HCT116 (cell line): ENCODE results near the gene P4HA2. TPM values are rescaled to one million over a fixed set of nuclear protein-coding genes. Genes with fewer than 3 reads are reported as not detected.

ENCODE experiments used
- ATAC-seq: fragments of 200-7000 bp; cut with Tn5 transposase; 2 replicates; pipeline ENCODE4 v1.9.1; 2020; ENCODE audit warnings: mild to moderate bottlenecking, moderate library complexity
- BruUV-seq: library from RNA; stranded (reverse); fragments of 400-500 nt; replicated peaks from 2 replicates; lab custom pipeline; 2021; lab: Mats Ljungman, UMichigan
- CTCF ChIA-PET: fragments of 300-600 bp; sonication (Branson Sonifier 250); formaldehyde crosslinking; loops from one replicate; lab custom pipeline; 2021; ENCODE audit warnings: antibody characterized with exemption; lab: Charles Lee
- POLR2A ChIA-PET: fragments of 300-600, 350-600 bp; sonication (Branson Sonifier 250); formaldehyde crosslinking; loops from one replicate; lab custom pipeline; 2021; ENCODE audit warnings: antibody characterized with exemption; lab: Charles Lee
- RAD21 ChIA-PET, 2 experiments: fragments of 300-600 bp; sonication (Branson Sonifier 250); formaldehyde crosslinking; loops; one replicate each; lab custom pipeline; 2023; ENCODE audit warnings: low total read pairs in 2 of 2; ENCODE audit not compliant: uncharacterized antibody in 2 of 2, unreplicated experiment in 2 of 2, low non-redundant PET in 1 of 2; lab: Charles Lee
- DNase-seq: peaks from one replicate; pipeline ENCODE4 v3.0.0-alpha.2; 2010; ENCODE audit warnings: low read depth, low spot score
- H2AFZ ChIP-seq: fragments of 200-600 bp; shearing (Covaris generic), sonication (generic); 2 replicates; pipeline ENCODE4 v1.6.1; 2017; ENCODE audit warnings: low read depth, mixed run types, mixed read lengths, antibody characterized with exemption, low read length; ENCODE audit not compliant: poor library complexity, severe bottlenecking
- H3K27ac ChIP-seq: 2 replicates; pipeline ENCODE4 v1.5.1; 2012; ENCODE audit warnings: low read depth, low read length
- H3K27me3 ChIP-seq: fragments of 200-600 bp; sonication (generic); 2 replicates; pipeline ENCODE4 v1.6.1; 2016; ENCODE audit warnings: mixed run types, low read length, mixed read lengths; ENCODE audit not compliant: insufficient read depth
- H3K36me3 ChIP-seq, 2 experiments: fragments of 200-500 bp in 1 of 2; fragments of 200-600 bp in 1 of 2; sonication (Bioruptor generic) in 1 of 2; sonication (generic) in 1 of 2; 2 replicates each; pipeline versions ENCODE4 v1.5.1 to v1.6.1; 2014 to 2016; ENCODE audit warnings: low read length in 2 of 2, inconsistent platforms in 1 of 2, mixed read lengths in 1 of 2, mixed run types in 1 of 2; ENCODE audit not compliant: insufficient read depth in 2 of 2, control insufficient read depth in 1 of 2
- H3K4me1 ChIP-seq, 2 experiments: fragments of 200-600 bp in 1 of 2; sonication (generic) in 1 of 2; 2 replicates each; pipeline versions ENCODE4 v1.5.1 to v1.6.1; 2012 to 2017; ENCODE audit warnings: low read length in 2 of 2, inconsistent platforms in 1 of 2, mild to moderate bottlenecking in 1 of 2, mixed read lengths in 1 of 2, mixed run types in 1 of 2, moderate library complexity in 1 of 2; ENCODE audit not compliant: insufficient read depth in 2 of 2, control insufficient read depth in 1 of 2
- H3K4me2 ChIP-seq: fragments of 200-600 bp; sonication (generic); 2 replicates; pipeline ENCODE4 v1.6.1; 2017; ENCODE audit warnings: mixed run types, low read length, mixed read lengths
- H3K4me3 ChIP-seq, 2 experiments: fragments of 200-600 bp in 1 of 2; sonication (generic) in 1 of 2; replicated peaks in 1 of 2; 2 replicates each; pipeline ENCODE4 v1.5.1; 2011 to 2016; ENCODE audit warnings: low read length in 2 of 2, control low read depth in 1 of 2, low read depth in 1 of 2, mild to moderate bottlenecking in 1 of 2, mixed read lengths in 1 of 2, mixed run types in 1 of 2
- H3K79me2 ChIP-seq: fragments of 200-600 bp; sonication (generic); 2 replicates; pipeline ENCODE4 v1.6.1; 2017; ENCODE audit warnings: mild to moderate bottlenecking, mixed run types, low read length, moderate library complexity, mixed read lengths; ENCODE audit not compliant: insufficient read depth
- H3K9ac ChIP-seq: fragments of 200-600 bp; sonication (generic); 2 replicates; pipeline ENCODE4 v1.6.1; 2016; ENCODE audit warnings: low read length, mixed read lengths
- H3K9me2 ChIP-seq: fragments of 200-600 bp; sonication (generic), shearing (Covaris generic); 2 replicates; pipeline ENCODE4 v1.6.1; 2017; ENCODE audit warnings: mixed run types, mild to moderate bottlenecking, moderate library complexity; ENCODE audit not compliant: insufficient read depth
- H3K9me3 ChIP-seq, 2 experiments: fragments of 200-500 bp in 1 of 2; fragments of 200-600 bp in 1 of 2; sonication (Bioruptor generic) in 1 of 2; sonication (generic) in 1 of 2; 2 replicates each; pipeline ENCODE4 v1.6.1; 2014 to 2017; ENCODE audit warnings: low read length in 2 of 2, mixed read lengths in 2 of 2, inconsistent platforms in 1 of 2, low read depth in 1 of 2, mild to moderate bottlenecking in 1 of 2, mixed run types in 1 of 2, moderate library complexity in 1 of 2; ENCODE audit not compliant: control insufficient read depth in 1 of 2, insufficient read depth in 1 of 2
- H4K20me1 ChIP-seq: fragments of 200-600 bp; sonication (generic), shearing (Covaris generic); 2 replicates; pipeline ENCODE4 v1.6.1; 2017; ENCODE audit warnings: mixed run types, mild to moderate bottlenecking, moderate library complexity; ENCODE audit not compliant: insufficient read depth
- CBX3 ChIP-seq: IDR thresholded peaks from 2 replicates; pipeline ENCODE4 v1.6.1; 2012; ENCODE audit warnings: low read depth
- ELF1 ChIP-seq: IDR thresholded peaks from 2 replicates; pipeline ENCODE4 v1.6.1; 2012; ENCODE audit warnings: low read depth, borderline replicate concordance
- EZH2 ChIP-seq: fragments of 200-600 bp; sonication (generic); IDR thresholded peaks from 2 replicates; pipeline ENCODE4 v1.6.1; 2017; ENCODE audit warnings: antibody characterized with exemption, mixed run types
- EZH2phosphoT487 ChIP-seq: fragments of 200-600 bp; IDR thresholded peaks from 2 replicates; pipeline ENCODE4 v1.6.1; 2018; ENCODE audit warnings: antibody characterized with exemption, borderline replicate concordance
- POLR2A ChIP-seq: IDR thresholded peaks from 2 replicates; pipeline ENCODE4 v1.7.0; 2011; ENCODE audit warnings: borderline replicate concordance; ENCODE audit not compliant: insufficient read depth, insufficient read length; ENCODE audit errors: extremely low read depth
- POLR2AphosphoS5 ChIP-seq: IDR thresholded peaks from 2 replicates; pipeline ENCODE4 v1.6.1; 2011; ENCODE audit warnings: mild to moderate bottlenecking, low read depth, low read length, moderate library complexity
- SIN3A ChIP-seq: IDR thresholded peaks from 2 replicates; pipeline ENCODE4 v1.6.1; 2012; ENCODE audit warnings: low read depth
- SP1 ChIP-seq: IDR thresholded peaks from 2 replicates; pipeline ENCODE4 v1.6.1; 2012; ENCODE audit warnings: low read depth
- SRF ChIP-seq: IDR thresholded peaks from 2 replicates; pipeline ENCODE4 v1.6.1; 2012; ENCODE audit warnings: low read depth
- YY1 ChIP-seq: IDR thresholded peaks from 2 replicates; pipeline ENCODE4 v1.6.1; 2011; ENCODE audit warnings: low read length, low read depth, moderate library complexity, mild to moderate bottlenecking; ENCODE audit not compliant: insufficient replicate concordance; ENCODE audit errors: extremely low read depth
- ZFX ChIP-seq: fragments of 450-650 bp; IDR thresholded peaks from 2 replicates; pipeline ENCODE4 v1.6.1; 2017
- intact Hi-C: fragments of 100-400 bp; cut with micrococcal nuclease; formaldehyde crosslinking; loops from 2 replicates; pipeline ENCODE4 v1.10.0; 2022
- total RNA-seq: library from RNA; stranded (reverse); gene quantifications from one replicate; pipeline ENCODE4 v1.2.1, GENCODE V29; 2021; ENCODE audit not compliant: unreplicated experiment
- TF ChIP-seq, protein P1 (sequence below): IDR thresholded peaks from 2 replicates; pipeline ENCODE4 v1.6.1; 2012
- TF ChIP-seq, protein P2 (sequence below): IDR thresholded peaks from 2 replicates; pipeline ENCODE4 v1.6.1; 2012; ENCODE audit warnings: low read depth
- TF ChIP-seq, protein P3 (sequence below), 3 experiments: fragments of 200-600 bp in 1 of 3; sonication (generic) in 1 of 3; IDR thresholded peaks in 2 of 3; conservative IDR thresholded peaks in 1 of 3; 2 replicates each; pipeline ENCODE4 v1.5.1; 2012 to 2017; ENCODE audit warnings: low read depth in 2 of 3, low read length in 2 of 3, antibody characterized with exemption in 1 of 3, borderline replicate concordance in 1 of 3, control low read depth in 1 of 3, mild to moderate bottlenecking in 1 of 3, mixed read lengths in 1 of 3, mixed run types in 1 of 3, moderate library complexity in 1 of 3; ENCODE audit not compliant: insufficient read depth in 1 of 3

P4HA2 gene
- total RNA-seq, 1 experiment from 2014 or later: 29.0 TPM

DNA sequence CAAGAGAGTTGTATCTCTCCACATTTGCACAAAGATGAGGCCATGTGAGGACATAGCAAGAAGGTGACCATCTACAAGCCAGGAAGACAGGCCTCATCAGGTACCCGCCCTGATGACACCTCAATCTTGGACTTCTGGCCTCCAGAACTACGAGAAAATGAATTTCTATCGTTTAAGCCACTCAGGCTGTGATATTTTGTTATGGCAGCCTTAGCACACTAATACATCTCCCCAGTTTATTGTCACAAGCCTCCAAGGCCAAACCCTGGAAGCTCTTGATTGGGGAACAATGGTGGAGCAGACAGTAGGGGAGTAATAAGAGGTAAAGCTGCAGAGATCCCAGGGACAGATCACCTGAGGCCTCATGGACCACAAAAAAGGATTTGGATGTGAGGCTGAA lies 7.7 kb upstream of the P4HA2 start:
- ATAC-seq: no peak
- no peaks in the 10 kb centered on the region for H4K20me1 ChIP-seq
- no peak for DNase-seq
- H3K79me2 ChIP-seq: no peaks in the 10 kb centered on the region
- intact Hi-C loops: no loop called here
- H3K4me2 ChIP-seq: no peak overlapping the region
- RAD21 ChIA-PET: interaction anchor here in 1 of 2 experiments (1.0 kb wide), 1 partner anchor 59 kb away, joined by 3 read pairs; the partner anchor contains the start of gene SLC22A4
- POLR2A ChIA-PET: no interaction called here
- no TSS peak for BruUV-seq
- no peak overlapping the region for H3K27ac ChIP-seq
- H3K27me3 ChIP-seq: no peaks in the 10 kb centered on the region
- H3K36me3 ChIP-seq: no peaks in the 10 kb centered on the region
- no peak overlapping the region for H3K4me3 ChIP-seq
- H3K9me2 ChIP-seq: no peaks in the 10 kb centered on the region
- CTCF ChIA-PET: no interaction called here
- H3K9ac ChIP-seq: no peak overlapping the region
- H2AFZ ChIP-seq: no peak overlapping the region
- no peak for TF ChIP-seq ZFX
- no peak for TF ChIP-seq YY1
- no peak for TF ChIP-seq EZH2
- TF ChIP-seq CBX3: no peak
- no peak for TF ChIP-seq POLR2A
- TF ChIP-seq, protein P1, sequence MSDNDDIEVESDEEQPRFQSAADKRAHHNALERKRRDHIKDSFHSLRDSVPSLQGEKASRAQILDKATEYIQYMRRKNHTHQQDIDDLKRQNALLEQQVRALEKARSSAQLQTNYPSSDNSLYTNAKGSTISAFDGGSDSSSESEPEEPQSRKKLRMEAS: no peak
- TF ChIP-seq, protein P2, sequence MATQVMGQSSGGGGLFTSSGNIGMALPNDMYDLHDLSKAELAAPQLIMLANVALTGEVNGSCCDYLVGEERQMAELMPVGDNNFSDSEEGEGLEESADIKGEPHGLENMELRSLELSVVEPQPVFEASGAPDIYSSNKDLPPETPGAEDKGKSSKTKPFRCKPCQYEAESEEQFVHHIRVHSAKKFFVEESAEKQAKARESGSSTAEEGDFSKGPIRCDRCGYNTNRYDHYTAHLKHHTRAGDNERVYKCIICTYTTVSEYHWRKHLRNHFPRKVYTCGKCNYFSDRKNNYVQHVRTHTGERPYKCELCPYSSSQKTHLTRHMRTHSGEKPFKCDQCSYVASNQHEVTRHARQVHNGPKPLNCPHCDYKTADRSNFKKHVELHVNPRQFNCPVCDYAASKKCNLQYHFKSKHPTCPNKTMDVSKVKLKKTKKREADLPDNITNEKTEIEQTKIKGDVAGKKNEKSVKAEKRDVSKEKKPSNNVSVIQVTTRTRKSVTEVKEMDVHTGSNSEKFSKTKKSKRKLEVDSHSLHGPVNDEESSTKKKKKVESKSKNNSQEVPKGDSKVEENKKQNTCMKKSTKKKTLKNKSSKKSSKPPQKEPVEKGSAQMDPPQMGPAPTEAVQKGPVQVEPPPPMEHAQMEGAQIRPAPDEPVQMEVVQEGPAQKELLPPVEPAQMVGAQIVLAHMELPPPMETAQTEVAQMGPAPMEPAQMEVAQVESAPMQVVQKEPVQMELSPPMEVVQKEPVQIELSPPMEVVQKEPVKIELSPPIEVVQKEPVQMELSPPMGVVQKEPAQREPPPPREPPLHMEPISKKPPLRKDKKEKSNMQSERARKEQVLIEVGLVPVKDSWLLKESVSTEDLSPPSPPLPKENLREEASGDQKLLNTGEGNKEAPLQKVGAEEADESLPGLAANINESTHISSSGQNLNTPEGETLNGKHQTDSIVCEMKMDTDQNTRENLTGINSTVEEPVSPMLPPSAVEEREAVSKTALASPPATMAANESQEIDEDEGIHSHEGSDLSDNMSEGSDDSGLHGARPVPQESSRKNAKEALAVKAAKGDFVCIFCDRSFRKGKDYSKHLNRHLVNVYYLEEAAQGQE: no peak
- TF ChIP-seq, protein P3, sequence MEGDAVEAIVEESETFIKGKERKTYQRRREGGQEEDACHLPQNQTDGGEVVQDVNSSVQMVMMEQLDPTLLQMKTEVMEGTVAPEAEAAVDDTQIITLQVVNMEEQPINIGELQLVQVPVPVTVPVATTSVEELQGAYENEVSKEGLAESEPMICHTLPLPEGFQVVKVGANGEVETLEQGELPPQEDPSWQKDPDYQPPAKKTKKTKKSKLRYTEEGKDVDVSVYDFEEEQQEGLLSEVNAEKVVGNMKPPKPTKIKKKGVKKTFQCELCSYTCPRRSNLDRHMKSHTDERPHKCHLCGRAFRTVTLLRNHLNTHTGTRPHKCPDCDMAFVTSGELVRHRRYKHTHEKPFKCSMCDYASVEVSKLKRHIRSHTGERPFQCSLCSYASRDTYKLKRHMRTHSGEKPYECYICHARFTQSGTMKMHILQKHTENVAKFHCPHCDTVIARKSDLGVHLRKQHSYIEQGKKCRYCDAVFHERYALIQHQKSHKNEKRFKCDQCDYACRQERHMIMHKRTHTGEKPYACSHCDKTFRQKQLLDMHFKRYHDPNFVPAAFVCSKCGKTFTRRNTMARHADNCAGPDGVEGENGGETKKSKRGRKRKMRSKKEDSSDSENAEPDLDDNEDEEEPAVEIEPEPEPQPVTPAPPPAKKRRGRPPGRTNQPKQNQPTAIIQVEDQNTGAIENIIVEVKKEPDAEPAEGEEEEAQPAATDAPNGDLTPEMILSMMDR (IDR thresholded peaks at IDR 0.05 in 2 of 3, conservative IDR thresholded peaks at IDR 0.05 in 1 of 3; ENCODE audit: borderline replicate concordance in 1 of 3, insufficient read depth in 1 of 3, low read depth in 2 of 3, low read length in 2 of 3): no peak
- no peak for TF ChIP-seq SIN3A
- TF ChIP-seq SP1: no peak
- TF ChIP-seq SRF: no peak
- TF ChIP-seq EZH2phosphoT487: no peak
- TF ChIP-seq ELF1: no peak
- TF ChIP-seq POLR2AphosphoS5: no peak
- TF ChIP-seq, all 23 proteins: peak for 0
- Histone ChIP-seq H3K9me3 (no peaks in the 10 kb centered on the region), H3K4me1 (no peaks in the 10 kb centered on the region)
